Endothelial cell of umbilical vein (primary cell): ENCODE measurements around the gene FHOD1. TPM values are rescaled to one million over a fixed set of nuclear protein-coding genes. Genes with fewer than 3 reads are reported as not detected.

ENCODE experiments used
- BruUV-seq: library from RNA; stranded (reverse); fragments of 400-500 nt; replicated peaks from 2 replicates; lab custom pipeline; 2021; lab: Mats Ljungman, UMichigan
- CTCF ChIA-PET: fragments of 300-600, 350-600 bp; sonication (Branson Sonifier 250); formaldehyde crosslinking; loops from one replicate; lab custom pipeline; 2021; ENCODE audit warnings: antibody characterized with exemption, inconsistent platforms; lab: Charles Lee
- POLR2A ChIA-PET: fragments of 300-600, 350-600 bp; sonication (Branson Sonifier 250); formaldehyde crosslinking; loops from one replicate; lab custom pipeline; 2021; ENCODE audit warnings: antibody characterized with exemption, inconsistent platforms; lab: Charles Lee
- DNase-seq: peaks from one replicate; pipeline ENCODE4 v3.0.0-alpha.2; 2011; ENCODE audit warnings: low read depth, low spot score
- FAIRE-seq: peaks from 2 replicates; lab custom pipeline; 2011; peaks lifted over from hg19 to GRCh38; lab: Jason Lieb, UNC
- H2AFZ ChIP-seq: 2 replicates; pipeline ENCODE4 v1.6.0; 2012; ENCODE audit warnings: low read depth, low read length, control low read depth, inconsistent platforms
- H3K27ac ChIP-seq: 2 replicates; pipeline ENCODE4 v1.5.1; 2011; ENCODE audit warnings: low read depth, mild to moderate bottlenecking, control low read depth, low read length, moderate library complexity; ENCODE audit not compliant: insufficient read depth
- H3K27me3 ChIP-seq, 2 experiments: 2 replicates each; pipeline versions ENCODE4 v1.6.0 to v1.6.1; 2011; ENCODE audit warnings: low read length in 2 of 2, mixed read lengths in 1 of 2; ENCODE audit not compliant: control insufficient read depth in 2 of 2, insufficient read depth in 2 of 2
- H3K36me3 ChIP-seq, 2 experiments: 2 replicates in 1 of 2; 3 replicates in 1 of 2; pipeline ENCODE4 v1.5.1; 2011; ENCODE audit warnings: low read length in 2 of 2, mild to moderate bottlenecking in 1 of 2, moderate library complexity in 1 of 2; ENCODE audit not compliant: control insufficient read depth in 2 of 2, insufficient read depth in 2 of 2; ENCODE audit errors: extremely low read depth in 1 of 2
- H3K4me1 ChIP-seq: 3 replicates; pipeline ENCODE4 v1.5.1; 2011; ENCODE audit warnings: mild to moderate bottlenecking, low read length; ENCODE audit not compliant: control insufficient read depth, insufficient read depth; ENCODE audit errors: extremely low read depth
- H3K4me2 ChIP-seq: 2 replicates; pipeline ENCODE4 v1.6.1; 2011; ENCODE audit warnings: low read length, control low read depth, mixed read lengths; ENCODE audit not compliant: insufficient read depth
- H3K4me3 ChIP-seq, 3 experiments: fragments of 200-600 bp in 1 of 3; sonication (generic), shearing (Covaris generic) in 1 of 3; replicated peaks in 1 of 3; 2 replicates each; pipeline ENCODE4 v1.5.1; 2011 to 2016; ENCODE audit warnings: control low read depth in 3 of 3, low read length in 3 of 3, mild to moderate bottlenecking in 2 of 3, inconsistent platforms in 1 of 3, low read depth in 1 of 3, moderate library complexity in 1 of 3; ENCODE audit not compliant: insufficient read depth in 1 of 3
- H3K79me2 ChIP-seq: 2 replicates; pipeline ENCODE4 v1.6.0; 2012; ENCODE audit warnings: low read length, inconsistent platforms; ENCODE audit not compliant: control insufficient read depth, insufficient read depth
- H3K9ac ChIP-seq: replicated peaks from 2 replicates; pipeline ENCODE3; 2011; ENCODE audit warnings: low read length, control low read depth; ENCODE audit not compliant: insufficient read depth; ENCODE audit errors: extremely low read depth
- H3K9me1 ChIP-seq: replicated peaks from 3 replicates; pipeline ENCODE4 v1.6.0; 2011; ENCODE audit warnings: mild to moderate bottlenecking, low read length; ENCODE audit not compliant: control insufficient read depth, insufficient read depth; ENCODE audit errors: extremely low read depth
- H3K9me3 ChIP-seq: replicated peaks from 2 replicates; pipeline ENCODE4 v1.5.1; 2012; ENCODE audit warnings: low read length, inconsistent platforms; ENCODE audit not compliant: control insufficient read depth, insufficient read depth
- H4K20me1 ChIP-seq: replicated peaks from 2 replicates; pipeline ENCODE3; 2011; ENCODE audit warnings: mild to moderate bottlenecking, low read length; ENCODE audit not compliant: control insufficient read depth, insufficient read depth; ENCODE audit errors: extremely low read depth
- POLR2AphosphoS5 ChIP-seq: IDR thresholded peaks from 2 replicates; pipeline ENCODE4 v1.6.1; 2012; ENCODE audit warnings: low read depth, mild to moderate bottlenecking, control low read depth, low read length, moderate library complexity; ENCODE audit not compliant: insufficient read depth
- dilution Hi-C: fragments of 300-500 bp; cut with MboI; formaldehyde crosslinking; loops from one replicate; pipeline ENCODE4 v1.15.0; 2019; ENCODE audit warnings: low sequenced_read_pairs; ENCODE audit not compliant: extremely low pct_ligation_motif_present
- intact Hi-C: fragments of 100-400 bp; cut with micrococcal nuclease; formaldehyde crosslinking; loops from one replicate; pipeline ENCODE4 v1.10.0; 2022
- polyA plus RNA-seq, 4 experiments: library from polyadenylated mRNA; depleted of rRNA in 3 of 4; stranded (reverse) in 3 of 4; unstranded in 1 of 4; fragments of >200 nt; gene quantifications; 2 replicates each; pipeline versions ENCODE4 v1.2.1 to v1.2.3, GENCODE V29; 2011 to 2012; ENCODE audit warnings: missing spikeins in 1 of 4
- total RNA-seq: library from RNA; stranded (reverse); gene quantifications from 2 replicates; pipeline ENCODE4 v1.2.3, GENCODE V29; 2021
- TF ChIP-seq, protein P1 (sequence below), 2 donors: IDR thresholded peaks; 1 replicate in 1 of 2; 2 replicates in 1 of 2; pipeline ENCODE4 v1.5.1; 2011; ENCODE audit warnings: low read length in 2 of 2, mild to moderate bottlenecking in 2 of 2, moderate library complexity in 2 of 2, control low read depth in 1 of 2, inconsistent platforms in 1 of 2, low read depth in 1 of 2; ENCODE audit not compliant: insufficient read depth in 1 of 2; ENCODE audit errors: extremely low read depth in 1 of 2

Gene FHOD1
- total and polyA plus RNA-seq, 2 donors (not counting 3 experiments of a cell fraction or from before 2014, with no cell fraction given) = 63.6 to 124 TPM

DNA sequence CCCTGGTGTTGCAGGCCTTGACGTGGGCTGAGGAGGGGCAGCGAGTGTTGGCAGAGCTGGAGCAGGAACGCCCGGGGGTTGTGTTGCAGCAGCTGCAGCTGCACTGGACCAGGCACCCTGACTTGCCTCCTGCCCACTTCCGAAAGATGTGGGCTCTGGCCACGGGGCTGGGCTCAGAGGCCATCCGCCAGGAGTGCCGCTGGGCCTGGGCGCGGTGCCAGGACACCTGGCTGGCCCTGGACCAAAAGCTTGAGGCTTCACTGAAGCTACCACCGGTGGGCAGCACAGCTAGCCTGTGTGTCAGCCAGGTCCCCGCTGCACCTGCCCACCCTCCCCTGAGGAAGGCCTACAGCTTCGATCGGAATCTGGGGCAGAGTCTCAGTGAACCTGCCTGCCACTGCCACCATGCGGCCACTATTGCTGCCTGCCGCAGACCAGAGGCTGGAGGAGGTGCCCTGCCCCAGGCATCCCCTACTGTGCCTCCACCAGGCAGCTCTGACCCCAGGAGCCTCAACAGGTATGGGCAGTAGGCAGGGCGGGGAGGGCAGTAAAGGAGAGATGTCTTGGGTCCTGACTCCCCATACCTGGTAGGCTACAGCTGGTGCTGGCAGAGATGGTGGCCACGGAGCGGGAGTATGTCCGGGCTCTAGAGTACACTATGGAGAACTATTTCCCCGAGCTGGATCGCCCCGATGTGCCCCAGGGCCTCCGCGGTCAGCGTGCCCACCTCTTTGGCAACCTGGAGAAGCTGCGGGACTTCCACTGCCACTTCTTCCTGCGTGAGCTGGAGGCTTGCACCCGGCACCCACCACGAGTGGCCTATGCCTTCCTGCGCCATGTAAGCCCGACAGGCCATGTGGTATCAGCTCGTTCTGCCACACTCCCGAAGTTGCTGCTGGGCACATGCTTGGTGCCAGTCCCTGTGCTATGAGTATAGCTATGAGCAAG is 37.7 kb upstream of the FHOD1 start:
- Histone ChIP-seq H3K4me1 (no peaks in the 10 kb centered on the region), H4K20me1 (no peaks in the 10 kb centered on the region), H3K9me1 (no peaks in the 10 kb centered on the region), H3K27me3 (no peaks in the 10 kb centered on the region), H2AFZ (no peak overlapping the region), H3K79me2 (no peaks in the 10 kb centered on the region), H3K4me3 (no peak overlapping the region), H3K9ac (no peak overlapping the region), H3K9me3 (no peaks in the 10 kb centered on the region), H3K36me3 (no peaks in the 10 kb centered on the region), H3K4me2 (no peak overlapping the region), H3K27ac (no peak overlapping the region)
- peak; percentile 13 for DNase-seq
- dilution Hi-C loops = no loop called here
- ChIA-PET CTCF (interaction anchor here (0.6 to 4.5 kb wide), 25 partner anchors 8 to 180 kb away, joined by 3 to 55 read pairs (median 4); partner anchors contain the start of genes ELMO3, KCTD19, LRRC36 and TMEM208), POLR2A (no interaction called here)
- TF ChIP-seq, protein P1, sequence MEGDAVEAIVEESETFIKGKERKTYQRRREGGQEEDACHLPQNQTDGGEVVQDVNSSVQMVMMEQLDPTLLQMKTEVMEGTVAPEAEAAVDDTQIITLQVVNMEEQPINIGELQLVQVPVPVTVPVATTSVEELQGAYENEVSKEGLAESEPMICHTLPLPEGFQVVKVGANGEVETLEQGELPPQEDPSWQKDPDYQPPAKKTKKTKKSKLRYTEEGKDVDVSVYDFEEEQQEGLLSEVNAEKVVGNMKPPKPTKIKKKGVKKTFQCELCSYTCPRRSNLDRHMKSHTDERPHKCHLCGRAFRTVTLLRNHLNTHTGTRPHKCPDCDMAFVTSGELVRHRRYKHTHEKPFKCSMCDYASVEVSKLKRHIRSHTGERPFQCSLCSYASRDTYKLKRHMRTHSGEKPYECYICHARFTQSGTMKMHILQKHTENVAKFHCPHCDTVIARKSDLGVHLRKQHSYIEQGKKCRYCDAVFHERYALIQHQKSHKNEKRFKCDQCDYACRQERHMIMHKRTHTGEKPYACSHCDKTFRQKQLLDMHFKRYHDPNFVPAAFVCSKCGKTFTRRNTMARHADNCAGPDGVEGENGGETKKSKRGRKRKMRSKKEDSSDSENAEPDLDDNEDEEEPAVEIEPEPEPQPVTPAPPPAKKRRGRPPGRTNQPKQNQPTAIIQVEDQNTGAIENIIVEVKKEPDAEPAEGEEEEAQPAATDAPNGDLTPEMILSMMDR (IDR thresholded peaks at IDR 0.05; ENCODE audit: extremely low read depth in 1 of 2, insufficient read depth in 1 of 2, low read depth in 1 of 2, low read length in 2 of 2) = peak; percentile 29 to 65
- no peak for TF ChIP-seq POLR2AphosphoS5
- FAIRE-seq = no peak
- intact Hi-C loops = no loop called here
- no TSS peak for BruUV-seq
